Measurements from ENCODE around the gene PEX6. TPM values are rescaled to one million over a fixed set of nuclear protein-coding genes. Genes with fewer than 3 reads are reported as not detected.

PEX6 gene
- total and polyA plus RNA-seq, 8 donors: 5.5 to 118 (median 15.7) TPM

DNA sequence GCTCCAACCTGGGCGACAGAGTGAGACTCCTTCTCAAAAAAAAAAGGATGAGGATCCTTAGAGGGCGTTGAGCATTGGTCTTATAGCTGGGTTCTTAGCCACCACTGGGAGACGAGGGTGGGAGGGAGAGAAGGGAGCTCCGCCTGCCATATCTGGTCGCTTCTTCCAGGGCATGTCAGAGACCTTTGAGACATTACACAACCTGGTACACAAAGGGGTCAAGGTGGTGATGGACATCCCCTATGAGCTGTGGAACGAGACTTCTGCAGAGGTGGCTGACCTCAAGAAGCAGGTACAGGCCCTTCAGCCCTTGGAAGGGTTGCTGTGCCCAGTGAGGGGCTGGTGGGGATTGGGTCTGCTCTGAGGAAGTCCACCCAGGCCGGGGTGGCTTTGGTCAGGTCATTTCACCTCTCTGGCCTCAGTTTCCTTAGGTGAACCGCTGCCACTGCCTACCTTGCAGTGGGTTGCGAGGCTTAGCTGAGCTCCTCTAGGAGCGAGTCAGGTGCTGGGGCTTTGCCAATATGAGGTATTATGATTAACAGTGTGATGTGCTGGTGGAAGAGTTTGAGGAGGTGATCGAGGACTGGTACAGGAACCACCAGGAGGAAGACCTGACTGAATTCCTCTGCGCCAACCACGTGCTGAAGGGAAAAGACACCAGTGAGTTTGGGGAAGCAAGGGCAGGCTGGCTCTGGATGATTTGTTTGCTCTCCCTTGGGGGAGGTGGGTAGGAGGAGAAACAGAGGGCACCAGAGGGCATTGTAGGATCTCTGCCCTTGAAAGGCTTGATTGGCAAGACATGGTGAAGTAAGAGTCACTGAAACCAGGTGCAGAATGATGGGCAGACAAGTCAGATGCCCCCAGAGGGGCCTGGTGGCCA, 41.2 kb downstream of the PEX6 start:
- 87 to 92% (median 90%) methylated on average over 12 to 13 of the region's 13 CpGs for WGBS, 5 donors
- intact Hi-C loops (cut with DNase I; ENCODE audit: low total_unique reads): no loop called here
- H3K9me3 ChIP-seq: no peaks in the 10 kb centered on the region
- no peak overlapping the region for H3K27ac ChIP-seq
- no peaks in the 10 kb centered on the region for H3K27me3 ChIP-seq
- peaks cover 0 to 35% (median 12%) of the 10 kb centered on the region in 4 donors for H3K4me1 ChIP-seq
- peaks cover 32 to 91% (median 87%) of the 10 kb centered on the region in 4 donors for H3K36me3 ChIP-seq
- H3K4me3 ChIP-seq: no peak overlapping the region
- no peak for TF ChIP-seq POLR2AphosphoS5 (IDR thresholded peaks at IDR 0.05)
- TF ChIP-seq, protein P1, sequence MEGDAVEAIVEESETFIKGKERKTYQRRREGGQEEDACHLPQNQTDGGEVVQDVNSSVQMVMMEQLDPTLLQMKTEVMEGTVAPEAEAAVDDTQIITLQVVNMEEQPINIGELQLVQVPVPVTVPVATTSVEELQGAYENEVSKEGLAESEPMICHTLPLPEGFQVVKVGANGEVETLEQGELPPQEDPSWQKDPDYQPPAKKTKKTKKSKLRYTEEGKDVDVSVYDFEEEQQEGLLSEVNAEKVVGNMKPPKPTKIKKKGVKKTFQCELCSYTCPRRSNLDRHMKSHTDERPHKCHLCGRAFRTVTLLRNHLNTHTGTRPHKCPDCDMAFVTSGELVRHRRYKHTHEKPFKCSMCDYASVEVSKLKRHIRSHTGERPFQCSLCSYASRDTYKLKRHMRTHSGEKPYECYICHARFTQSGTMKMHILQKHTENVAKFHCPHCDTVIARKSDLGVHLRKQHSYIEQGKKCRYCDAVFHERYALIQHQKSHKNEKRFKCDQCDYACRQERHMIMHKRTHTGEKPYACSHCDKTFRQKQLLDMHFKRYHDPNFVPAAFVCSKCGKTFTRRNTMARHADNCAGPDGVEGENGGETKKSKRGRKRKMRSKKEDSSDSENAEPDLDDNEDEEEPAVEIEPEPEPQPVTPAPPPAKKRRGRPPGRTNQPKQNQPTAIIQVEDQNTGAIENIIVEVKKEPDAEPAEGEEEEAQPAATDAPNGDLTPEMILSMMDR (IDR thresholded peaks at IDR 0.05): no peak
- TF ChIP-seq POLR2A (IDR thresholded peaks at IDR 0.05): no peak
- no peak for TF ChIP-seq EP300 (IDR thresholded peaks at IDR 0.05)
- no peak for DNase-seq

- no peak for DNase-seq
- no peaks in the 10 kb centered on the region for H3K9me3 ChIP-seq
- no peaks in the 10 kb centered on the region for H3K27me3 ChIP-seq
- no peak overlapping the region for H3K27ac ChIP-seq
- H3K36me3 ChIP-seq: peaks cover 32 to 82% (median 74%) of the 10 kb centered on the region in 4 donors
- 90 to 97% (median 93%) methylated on average over 11 of the region's 11 CpGs for WGBS, 5 donors
- no peak overlapping the region for H3K4me3 ChIP-seq
- H3K4me1 ChIP-seq: peaks cover 13 to 49% (median 26%) of the 10 kb centered on the region in 4 donors
- intact Hi-C loops (cut with DNase I; ENCODE audit: low total_unique reads): no loop called here
- TF ChIP-seq, protein P1 (IDR thresholded peaks at IDR 0.05): no peak
- no peak for TF ChIP-seq EP300 (IDR thresholded peaks at IDR 0.05)
- no peak for TF ChIP-seq POLR2A (IDR thresholded peaks at IDR 0.05)
- no peak for TF ChIP-seq POLR2AphosphoS5 (IDR thresholded peaks at IDR 0.05)
Observed at GRCh38 chr6:42936398-42936797, 42.6 kb downstream of the PEX6 start.

- no peaks in the 10 kb centered on the region for H3K27me3 ChIP-seq
- H3K4me1 ChIP-seq: peaks cover 24 to 59% (median 36%) of the 10 kb centered on the region in 4 donors
- TF ChIP-seq, protein P1 (IDR thresholded peaks at IDR 0.05): no peak
- no peak for TF ChIP-seq POLR2AphosphoS5 (IDR thresholded peaks at IDR 0.05)
- H3K36me3 ChIP-seq: peaks cover 28 to 71% (median 65%) of the 10 kb centered on the region in 4 donors
- intact Hi-C loops (cut with DNase I; ENCODE audit: low total_unique reads): no loop called here
- DNase-seq: no peak
- 82 to 93% (median 89%) methylated on average over 5 to 7 of the region's 7 CpGs for WGBS, 5 donors
- H3K27ac ChIP-seq: no peak overlapping the region
- H3K9me3 ChIP-seq: no peaks in the 10 kb centered on the region
- no peak overlapping the region for H3K4me3 ChIP-seq
Observed at GRCh38 chr6:42935322-42935721, 43.7 kb downstream of the PEX6 start.

DNA sequence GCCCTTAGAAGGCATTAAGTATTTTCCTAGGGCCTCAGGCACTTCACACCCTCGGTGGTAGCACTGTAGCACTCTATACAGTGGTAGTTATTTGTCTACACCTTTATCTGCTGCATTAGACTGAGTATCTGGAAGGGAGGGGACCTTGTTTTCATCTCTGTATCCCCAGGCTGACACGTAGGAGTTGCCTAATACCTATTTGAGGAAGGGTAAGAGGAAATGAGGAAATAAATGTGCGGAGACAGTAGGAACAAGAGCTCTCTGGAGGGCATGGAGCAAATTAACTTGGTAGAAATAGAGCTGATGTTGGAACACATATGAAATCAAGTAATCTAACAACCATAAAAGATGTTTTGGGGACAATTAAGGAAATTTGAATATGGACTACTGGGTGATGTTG, 45.8 kb downstream of the PEX6 start:
- Histone ChIP-seq H3K27me3 (no peaks in the 10 kb centered on the region), H3K9me3 (no peaks in the 10 kb centered on the region), H3K27ac (peak overlapping the region in 2 of 5 donors; percentile 10 to 33), H3K4me3 (no peak overlapping the region), H3K4me1 (peaks cover 26 to 60% (median 46%) of the 10 kb centered on the region in 4 donors), H3K36me3 (peaks cover 14 to 50% (median 44%) of the 10 kb centered on the region in 4 donors)
- intact Hi-C loops (cut with DNase I; ENCODE audit: low total_unique reads): no loop called here
- DNase-seq: no peak
- 44 to 58% (median 46%) methylated on average over 3 of the region's 3 CpGs for WGBS, 5 donors
- TF ChIP-seq EP300 (IDR thresholded peaks at IDR 0.05): no peak
- no peak for TF ChIP-seq POLR2A (IDR thresholded peaks at IDR 0.05)
- no peak for TF ChIP-seq POLR2AphosphoS5 (IDR thresholded peaks at IDR 0.05)
- TF ChIP-seq, protein P1 (IDR thresholded peaks at IDR 0.05): no peak
